Breast epithelium (tissue), 3 donors: ENCODE results near the gene DEK.

Experiments
- POLR2A ChIP-seq: fragments of 450-650 bp; IDR thresholded peaks from one replicate; pipeline ENCODE4 v1.6.1; 2016; ENCODE audit warnings: antibody characterized with exemption, mild to moderate bottlenecking, moderate library complexity
- POLR2AphosphoS5 ChIP-seq, 3 donors: sonication (generic); formaldehyde crosslinking; IDR thresholded peaks; one replicate each; pipeline ENCODE4 v1.6.1; 2017; ENCODE audit warnings: antibody characterized with exemption in 3 of 3
- TF ChIP-seq, protein P1 (sequence below), 3 donors: fragments of 450-650 bp; IDR thresholded peaks; one replicate each; pipeline ENCODE4 v1.5.1; 2016 to 2017; ENCODE audit warnings: antibody characterized with exemption in 3 of 3, mild to moderate bottlenecking in 3 of 3, moderate library complexity in 3 of 3

DNA sequence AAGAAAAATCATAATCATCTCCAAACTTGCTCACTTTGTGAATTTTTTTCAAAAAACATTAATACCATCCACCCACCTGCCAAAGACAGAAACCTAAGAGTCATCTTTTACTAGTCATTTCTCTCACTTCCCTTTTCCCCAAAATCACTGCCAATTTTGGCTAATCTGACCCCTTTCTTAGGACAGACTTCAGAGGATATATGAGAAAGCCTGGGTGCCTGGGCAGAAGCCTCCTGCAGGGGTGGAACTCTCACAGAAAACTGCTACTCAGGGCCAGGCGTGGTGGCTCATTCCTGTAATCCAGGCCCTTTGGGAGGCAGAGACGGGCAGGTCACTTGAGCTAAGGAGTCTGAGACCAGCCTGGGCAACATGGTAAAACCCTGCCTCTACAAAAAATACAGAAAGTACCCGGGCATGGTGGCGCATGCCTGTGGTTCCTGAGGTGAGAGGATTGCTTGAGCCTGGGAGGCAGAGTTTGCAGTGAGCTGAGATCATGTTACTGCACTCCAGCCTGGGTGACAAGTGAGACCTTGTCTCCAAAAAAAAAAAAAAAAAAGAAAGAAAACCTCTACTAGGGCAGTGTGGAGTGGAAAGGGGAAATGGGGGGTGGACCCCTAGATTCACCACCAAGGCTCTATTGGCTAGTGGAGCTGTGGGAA lies 3.8 kb downstream of the DEK start:
- TF ChIP-seq, protein P1, sequence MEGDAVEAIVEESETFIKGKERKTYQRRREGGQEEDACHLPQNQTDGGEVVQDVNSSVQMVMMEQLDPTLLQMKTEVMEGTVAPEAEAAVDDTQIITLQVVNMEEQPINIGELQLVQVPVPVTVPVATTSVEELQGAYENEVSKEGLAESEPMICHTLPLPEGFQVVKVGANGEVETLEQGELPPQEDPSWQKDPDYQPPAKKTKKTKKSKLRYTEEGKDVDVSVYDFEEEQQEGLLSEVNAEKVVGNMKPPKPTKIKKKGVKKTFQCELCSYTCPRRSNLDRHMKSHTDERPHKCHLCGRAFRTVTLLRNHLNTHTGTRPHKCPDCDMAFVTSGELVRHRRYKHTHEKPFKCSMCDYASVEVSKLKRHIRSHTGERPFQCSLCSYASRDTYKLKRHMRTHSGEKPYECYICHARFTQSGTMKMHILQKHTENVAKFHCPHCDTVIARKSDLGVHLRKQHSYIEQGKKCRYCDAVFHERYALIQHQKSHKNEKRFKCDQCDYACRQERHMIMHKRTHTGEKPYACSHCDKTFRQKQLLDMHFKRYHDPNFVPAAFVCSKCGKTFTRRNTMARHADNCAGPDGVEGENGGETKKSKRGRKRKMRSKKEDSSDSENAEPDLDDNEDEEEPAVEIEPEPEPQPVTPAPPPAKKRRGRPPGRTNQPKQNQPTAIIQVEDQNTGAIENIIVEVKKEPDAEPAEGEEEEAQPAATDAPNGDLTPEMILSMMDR (IDR thresholded peaks at IDR 0.05) = no peak
- TF ChIP-seq POLR2A (no peak), POLR2AphosphoS5 (IDR thresholded peaks at IDR 0.05) (no peak)
